Ishikawa (cell line): Measurements from ENCODE around the gene VDR.

Source experiments
- CEBPB ChIP-seq: IDR thresholded peaks from 2 replicates; pipeline ENCODE4 v1.6.1; 2012
- CREB1 ChIP-seq: IDR thresholded peaks from 2 replicates; pipeline ENCODE4 v1.6.1; 2012; ENCODE audit warnings: low read depth
- EGR1 ChIP-seq: IDR thresholded peaks from 2 replicates; pipeline ENCODE4 v1.6.1; 2012
- EP300 ChIP-seq: IDR thresholded peaks from 2 replicates; pipeline ENCODE4 v1.6.1; 2012; ENCODE audit warnings: borderline replicate concordance
- FOXM1 ChIP-seq: IDR thresholded peaks from 2 replicates; pipeline ENCODE4 v1.6.1; 2012; ENCODE audit warnings: low read depth, borderline replicate concordance
- NFIC ChIP-seq: IDR thresholded peaks from 2 replicates; pipeline ENCODE4 v1.6.1; 2012
- RAD21 ChIP-seq: IDR thresholded peaks from 2 replicates; pipeline ENCODE4 v1.6.1; 2012; ENCODE audit warnings: low read depth
- REST ChIP-seq: IDR thresholded peaks from 2 replicates; pipeline ENCODE4 v1.6.1; 2012; ENCODE audit warnings: low read depth, mild to moderate bottlenecking
- TAF1 ChIP-seq: IDR thresholded peaks from 2 replicates; pipeline ENCODE4 v1.6.1; 2012; ENCODE audit warnings: low read depth, mild to moderate bottlenecking
- TCF12 ChIP-seq: IDR thresholded peaks from 2 replicates; pipeline ENCODE4 v1.6.1; 2012; ENCODE audit warnings: low read depth
- TEAD4 ChIP-seq: IDR thresholded peaks from 2 replicates; pipeline ENCODE4 v1.6.1; 2012
- YY1 ChIP-seq: IDR thresholded peaks from 2 replicates; pipeline ENCODE4 v1.6.1; 2012; ENCODE audit warnings: low read depth
- ZBTB7A ChIP-seq: IDR thresholded peaks from 2 replicates; pipeline ENCODE4 v1.6.1; 2012; ENCODE audit warnings: low read depth
- TF ChIP-seq, protein P1 (sequence below): IDR thresholded peaks from 2 replicates; pipeline ENCODE4 v1.6.1; 2012
- TF ChIP-seq, protein P2 (sequence below): IDR thresholded peaks from 2 replicates; pipeline ENCODE4 v1.6.1; 2012

The VDR gene

GRCh38 chr12:47808050-47808449, 96.7 kb downstream of the VDR start:
- TF ChIP-seq CREB1 (no peak), ZBTB7A (no peak), EGR1 (no peak), REST (no peak), TAF1 (no peak), RAD21 (no peak), EP300 (no peak), TEAD4 (no peak), FOXM1 (no peak), CEBPB (no peak), YY1 (no peak), NFIC (no peak), TCF12 (no peak)
- TF ChIP-seq, protein P1, sequence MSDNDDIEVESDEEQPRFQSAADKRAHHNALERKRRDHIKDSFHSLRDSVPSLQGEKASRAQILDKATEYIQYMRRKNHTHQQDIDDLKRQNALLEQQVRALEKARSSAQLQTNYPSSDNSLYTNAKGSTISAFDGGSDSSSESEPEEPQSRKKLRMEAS, result no peak
- TF ChIP-seq, protein P2, sequence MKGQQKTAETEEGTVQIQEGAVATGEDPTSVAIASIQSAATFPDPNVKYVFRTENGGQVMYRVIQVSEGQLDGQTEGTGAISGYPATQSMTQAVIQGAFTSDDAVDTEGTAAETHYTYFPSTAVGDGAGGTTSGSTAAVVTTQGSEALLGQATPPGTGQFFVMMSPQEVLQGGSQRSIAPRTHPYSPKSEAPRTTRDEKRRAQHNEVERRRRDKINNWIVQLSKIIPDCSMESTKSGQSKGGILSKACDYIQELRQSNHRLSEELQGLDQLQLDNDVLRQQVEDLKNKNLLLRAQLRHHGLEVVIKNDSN, result no peak

DNA sequence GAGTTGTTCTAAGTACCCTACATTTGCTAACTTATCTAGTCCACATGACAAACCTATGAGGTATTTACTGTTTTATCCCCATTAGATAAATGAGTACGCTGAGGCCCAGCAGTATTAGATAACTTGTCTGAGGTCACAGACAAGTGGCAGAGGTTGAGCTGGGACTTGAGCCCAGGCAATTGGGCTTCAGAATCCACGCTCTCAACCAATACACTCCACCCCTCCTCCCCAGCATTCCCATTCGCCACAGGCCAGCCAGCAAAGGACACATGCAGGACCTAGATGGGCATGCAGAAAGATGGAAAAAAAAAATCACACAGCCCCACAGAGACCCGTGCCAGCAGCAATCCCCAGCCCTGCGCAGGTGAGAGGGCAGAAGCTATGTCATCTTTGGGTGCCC, 97.5 kb downstream of the VDR start:
- TF ChIP-seq FOXM1 (no peak), REST (no peak)

- no peak for TF ChIP-seq TEAD4
- TF ChIP-seq FOXM1, result no peak
- TF ChIP-seq YY1, result no peak
- TF ChIP-seq EGR1, result no peak
- TF ChIP-seq RAD21, result no peak
- no peak for TF ChIP-seq TAF1
- no peak for TF ChIP-seq NFIC
- no peak for TF ChIP-seq CREB1
- TF ChIP-seq, protein P1, result no peak
Measured at GRCh38 chr12:47805417-47805816, 99.4 kb downstream of the VDR start.

DNA sequence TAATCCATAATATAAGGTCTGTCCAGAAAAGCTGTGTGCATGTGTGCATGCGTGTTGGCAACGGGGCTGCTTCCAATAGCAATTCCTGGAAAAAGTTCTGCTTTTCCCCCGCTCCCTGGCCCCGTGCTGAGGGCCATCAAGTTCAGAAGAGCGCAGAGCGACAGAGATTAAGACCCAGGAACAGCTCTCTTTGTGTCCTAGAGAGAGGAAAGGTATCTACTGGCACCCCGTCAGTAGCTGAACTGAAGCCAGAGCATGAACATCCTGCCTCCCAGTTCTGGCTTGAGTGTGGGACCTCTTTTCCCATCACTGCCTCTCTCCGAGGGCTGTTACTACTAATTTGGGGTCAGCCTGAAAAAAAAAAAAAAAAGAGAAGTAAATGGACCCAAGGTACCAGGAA, 100.6 kb downstream of the VDR start:
- TF ChIP-seq TAF1 (no peak), REST (no peak), FOXM1 (no peak), YY1 (no peak), EGR1 (no peak), EP300 (no peak), CREB1 (no peak), CEBPB (no peak), TCF12 (no peak), NFIC (no peak), TEAD4 (no peak), RAD21 (no peak), ZBTB7A (no peak)
- TF ChIP-seq, protein P2, result no peak
- TF ChIP-seq, protein P1, result no peak

DNA sequence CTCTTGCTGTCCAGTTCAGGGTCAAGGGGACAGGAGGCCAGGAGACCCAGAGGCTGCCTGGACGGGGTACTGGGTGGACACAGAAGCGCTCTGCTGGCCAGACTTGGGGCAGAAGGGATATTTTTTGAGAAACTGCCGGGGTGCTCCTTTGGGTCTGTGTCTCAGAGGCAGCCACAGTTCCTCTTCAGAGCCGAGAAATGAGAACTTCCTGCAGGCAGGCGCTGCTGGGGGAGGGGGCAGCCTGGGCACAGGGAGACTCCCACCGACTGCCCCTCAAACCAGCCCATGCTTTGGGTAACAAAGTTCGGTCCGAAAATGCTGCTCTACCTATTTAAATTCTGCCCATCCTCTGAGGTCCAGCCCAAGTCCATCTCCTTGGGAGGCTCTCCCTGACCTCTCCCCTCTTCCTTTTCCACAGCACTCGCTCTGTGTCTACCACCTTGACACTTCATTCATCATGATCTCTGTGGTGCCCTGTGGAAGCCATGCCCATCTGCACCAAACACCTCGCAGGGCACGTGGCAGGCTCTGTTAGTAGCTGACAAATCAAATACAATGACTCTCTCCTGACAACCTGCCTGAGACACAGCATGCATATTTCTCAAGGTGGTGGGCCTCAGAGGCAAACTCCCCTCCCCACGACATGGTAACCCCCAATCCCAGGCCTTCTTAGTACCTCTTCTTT, 101.5 kb downstream of the VDR start:
- no peak for TF ChIP-seq CEBPB
- TF ChIP-seq NFIC, result no peak
- no peak for TF ChIP-seq ZBTB7A
